Right lobe of liver (tissue), 6 donors: ENCODE data around the gene DENND2C. TPM values are rescaled to one million over a fixed set of nuclear protein-coding genes. Genes with fewer than 3 reads are reported as not detected.

Experiments
- ATAC-seq, 4 donors: fragments of 200-7000 bp; cut with Tn5 transposase; one replicate each; pipeline ENCODE4 v1.9.1; 2020; ENCODE audit warnings: mild to moderate bottlenecking in 4 of 4, moderate library complexity in 4 of 4
- DNase-seq, 3 donors: peaks; one replicate each; pipeline ENCODE4 v3.0.0-alpha.2; 2020
- H3K27ac ChIP-seq, 3 donors: fragments of 200-600 bp; one replicate each; pipeline ENCODE4 v1.8.0; 2022
- H3K27me3 ChIP-seq, 2 donors: fragments of 200-600 bp; one replicate each; pipeline ENCODE4 v1.8.0; 2022
- H3K36me3 ChIP-seq, 4 donors: fragments of 200-600 bp; sonication (generic) in 1 of 4; one replicate each; pipeline versions ENCODE4 v1.5.1 to v1.8.0; 2017 to 2022; ENCODE audit warnings: control low read depth in 1 of 4
- H3K4me1 ChIP-seq, 4 donors: fragments of 200-600 bp; sonication (generic) in 1 of 4; one replicate each; pipeline versions ENCODE4 v1.5.1 to v1.8.0; 2017 to 2022; ENCODE audit warnings: control low read depth in 1 of 4
- H3K4me3 ChIP-seq, 3 donors: fragments of 200-600 bp; one replicate each; pipeline ENCODE4 v1.8.0; 2022
- H3K9me3 ChIP-seq, 4 donors: fragments of 200-600 bp; sonication (generic) in 1 of 4; one replicate each; pipeline versions ENCODE4 v1.5.1 to v1.8.0; 2017 to 2022; ENCODE audit warnings: control low read depth in 1 of 4
- POLR2A ChIP-seq: fragments of 450-650 bp; IDR thresholded peaks from one replicate; pipeline ENCODE4 v1.6.1; 2017; ENCODE audit warnings: antibody characterized with exemption, mild to moderate bottlenecking
- WGBS: methylation state at CpG from one replicate; pipeline ENCODE4 v1.1.6; 2018; ENCODE audit warnings: low coverage, low lambda C conversion rate; ENCODE audit not compliant: insufficient coverage; ENCODE audit errors: missing lambda C conversion rate; 5-methylcytosine and 5-hydroxymethylcytosine counted together
- intact Hi-C, 2 donors: fragments of 100-400 bp; cut with DNase I; formaldehyde crosslinking; loops; one replicate each; pipeline versions ENCODE4 v1.11.2 to v1.14.1; 2022
- total RNA-seq, 6 experiments: library from RNA; depleted of rRNA in 2 of 6; stranded (reverse); fragments of >200 nt in 2 of 6; fragmentation: NEBNext Ultra II Directional in 3 of 6; extraction: Animal tissue kit (Norgen Biotek cat#: 25700) in 3 of 6; gene quantifications; one replicate each; pipeline versions ENCODE4 v1.1.0 to v1.2.4, GENCODE V29; 2016 to 2023
- TF ChIP-seq, protein P1 (sequence below), 4 donors: fragments of 200-600 bp in 3 of 4; fragments of 450-650 bp in 1 of 4; IDR thresholded peaks; one replicate each; pipeline versions ENCODE4 v1.5.1 to v1.8.0; 2016 to 2022; ENCODE audit warnings: antibody characterized with exemption in 4 of 4, mild to moderate bottlenecking in 2 of 4
- donor health status: DM: no; HTN: yes; CAD: no.
- donor health status: DM: no; HTN: no; CAD: no.
- donor health status: DM: no; HTN: no; CAD: no.
- donor health status: DM: no; HTN: yes; CAD: no.
- donor health status: DM: no; HTN: yes; CAD: no.

Gene DENND2C
- total RNA-seq, 6 experiments from 2014 or later = 2.5 to 5.1 (median 4.4) TPM

DNA sequence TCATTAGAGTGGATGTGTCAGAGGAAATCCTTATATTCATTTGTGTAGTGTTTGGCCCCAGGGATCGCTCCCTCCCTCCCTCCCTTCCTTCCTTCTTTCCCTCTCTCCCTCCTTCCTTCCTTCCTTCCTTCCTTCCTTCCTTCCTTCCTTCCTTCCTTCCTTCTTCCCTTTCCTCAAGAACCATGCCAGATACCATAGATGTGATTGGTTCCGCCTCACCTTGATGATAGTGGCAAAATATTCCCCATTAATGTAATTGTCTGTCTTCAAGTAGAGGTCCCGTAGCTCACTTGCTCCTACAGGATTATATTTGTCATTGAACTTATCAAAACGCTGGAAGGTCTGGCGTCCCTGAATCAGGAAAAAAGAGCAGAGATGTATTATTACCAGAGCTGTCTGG, 7.8 kb upstream of the DENND2C start:
- ATAC-seq = no peak
- H3K36me3 ChIP-seq = no peaks in the 10 kb centered on the region
- no peaks in the 10 kb centered on the region for H3K4me1 ChIP-seq
- no peak overlapping the region for H3K27ac ChIP-seq
- TF ChIP-seq, protein P1, sequence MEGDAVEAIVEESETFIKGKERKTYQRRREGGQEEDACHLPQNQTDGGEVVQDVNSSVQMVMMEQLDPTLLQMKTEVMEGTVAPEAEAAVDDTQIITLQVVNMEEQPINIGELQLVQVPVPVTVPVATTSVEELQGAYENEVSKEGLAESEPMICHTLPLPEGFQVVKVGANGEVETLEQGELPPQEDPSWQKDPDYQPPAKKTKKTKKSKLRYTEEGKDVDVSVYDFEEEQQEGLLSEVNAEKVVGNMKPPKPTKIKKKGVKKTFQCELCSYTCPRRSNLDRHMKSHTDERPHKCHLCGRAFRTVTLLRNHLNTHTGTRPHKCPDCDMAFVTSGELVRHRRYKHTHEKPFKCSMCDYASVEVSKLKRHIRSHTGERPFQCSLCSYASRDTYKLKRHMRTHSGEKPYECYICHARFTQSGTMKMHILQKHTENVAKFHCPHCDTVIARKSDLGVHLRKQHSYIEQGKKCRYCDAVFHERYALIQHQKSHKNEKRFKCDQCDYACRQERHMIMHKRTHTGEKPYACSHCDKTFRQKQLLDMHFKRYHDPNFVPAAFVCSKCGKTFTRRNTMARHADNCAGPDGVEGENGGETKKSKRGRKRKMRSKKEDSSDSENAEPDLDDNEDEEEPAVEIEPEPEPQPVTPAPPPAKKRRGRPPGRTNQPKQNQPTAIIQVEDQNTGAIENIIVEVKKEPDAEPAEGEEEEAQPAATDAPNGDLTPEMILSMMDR (IDR thresholded peaks at IDR 0.05) = no peak
- no peak for TF ChIP-seq POLR2A
- WGBS = 72% methylated on average over 5 of the region's 5 CpGs
- intact Hi-C loops = no loop called here
- H3K9me3 ChIP-seq = no peaks in the 10 kb centered on the region
- H3K27me3 ChIP-seq = no peaks in the 10 kb centered on the region
- no peak for DNase-seq
- no peak overlapping the region for H3K4me3 ChIP-seq

GRCh38 chr1:114676115-114676514, 6.3 kb upstream of the DENND2C start:
- intact Hi-C loops = no loop called here
- DNase-seq = no peak
- Histone ChIP-seq H3K4me1 (no peaks in the 10 kb centered on the region), H3K27me3 (no peaks in the 10 kb centered on the region), H3K4me3 (no peak overlapping the region), H3K9me3 (no peaks in the 10 kb centered on the region), H3K27ac (no peak overlapping the region), H3K36me3 (no peaks in the 10 kb centered on the region)
- ATAC-seq = no peak
- 62% methylated on average over 1 of the region's 1 CpG for WGBS
- TF ChIP-seq, protein P1 (IDR thresholded peaks at IDR 0.05) = no peak
- TF ChIP-seq POLR2A = no peak

DNA sequence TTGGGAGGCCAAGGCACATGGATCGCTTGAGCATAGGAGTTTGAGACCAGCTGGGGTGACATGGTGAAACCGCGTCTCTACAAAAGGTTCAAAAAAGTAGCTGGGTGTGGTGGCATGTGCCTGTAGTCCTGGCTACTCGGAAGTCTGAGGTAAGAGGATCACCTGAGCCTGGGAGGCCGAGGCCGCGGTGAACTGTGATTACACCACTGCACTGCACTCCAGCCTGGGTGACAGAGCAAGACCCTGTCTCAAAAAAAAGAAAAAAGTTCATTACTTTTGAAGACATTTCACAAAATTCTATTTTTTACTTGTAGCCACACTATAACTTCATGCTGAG, 2.1 kb upstream of the DENND2C start:
- WGBS = 92% methylated on average over 4 of the region's 7 CpGs
- ATAC-seq (no peak), DNase-seq (no peak)
- TF ChIP-seq, protein P1 (IDR thresholded peaks at IDR 0.05) = no peak
- TF ChIP-seq POLR2A = no peak
- Histone ChIP-seq H3K4me3 (no peak overlapping the region), H3K4me1 (peaks cover 0 to 4% (median 0%) of the 10 kb centered on the region in 4 donors), H3K27me3 (no peaks in the 10 kb centered on the region), H3K27ac (no peak overlapping the region), H3K36me3 (no peaks in the 10 kb centered on the region), H3K9me3 (no peaks in the 10 kb centered on the region)
- intact Hi-C loops = no loop called here

DNA sequence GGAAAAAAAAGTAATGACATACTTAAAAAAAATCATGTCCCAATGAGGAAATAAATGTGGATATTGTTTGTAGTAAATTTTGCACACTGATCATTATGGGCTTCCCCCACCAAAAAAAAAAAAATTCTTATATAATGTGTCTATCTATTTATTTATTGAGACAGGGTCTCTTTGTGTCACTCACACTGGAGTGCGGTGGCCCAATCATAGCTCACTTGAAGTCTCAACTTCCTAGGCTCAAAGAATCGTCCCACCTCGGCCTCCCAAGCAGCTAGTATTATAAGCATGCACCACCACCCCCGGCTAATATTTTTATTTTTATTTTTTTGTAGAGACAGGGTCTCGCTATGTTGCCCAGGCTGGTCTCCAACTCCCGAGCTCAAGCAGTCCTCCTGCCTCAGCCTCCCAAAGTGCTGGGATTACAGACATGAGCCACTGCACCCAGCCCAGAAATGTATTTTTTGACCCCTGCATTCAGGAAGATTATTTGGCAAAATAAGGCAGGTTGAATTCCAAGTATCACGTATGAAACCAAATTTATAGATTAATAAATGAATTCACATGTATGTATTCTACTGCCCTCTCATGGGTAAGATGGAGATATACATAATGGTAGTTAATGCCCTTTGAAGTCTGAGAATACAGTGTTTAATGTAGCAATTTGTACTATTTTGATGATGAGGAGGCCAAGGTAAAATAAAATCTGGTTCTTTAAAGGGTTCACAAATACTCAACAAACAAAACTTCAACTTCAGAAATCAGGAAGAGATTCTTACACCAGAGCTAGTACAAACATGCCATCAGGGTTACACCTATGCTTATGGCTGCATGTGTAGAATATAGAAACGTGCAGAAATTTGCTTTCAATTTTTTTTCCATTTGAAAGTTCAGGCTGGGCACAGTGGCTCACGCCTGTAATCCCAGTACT, 1.4 kb upstream of the DENND2C start:
- Histone ChIP-seq H3K27me3 (no peaks in the 10 kb centered on the region), H3K4me3 (peak overlapping the region in 1 of 3 donors; percentile 70), H3K9me3 (no peaks in the 10 kb centered on the region), H3K36me3 (no peaks in the 10 kb centered on the region), H3K4me1 (peaks cover 0 to 4% (median 0%) of the 10 kb centered on the region in 4 donors), H3K27ac (peak overlapping the region in 1 of 3 donors; percentile 77)
- DNase-seq (no peak), ATAC-seq (no peak)
- no peak for TF ChIP-seq POLR2A
- TF ChIP-seq, protein P1 (IDR thresholded peaks at IDR 0.05) = peak; percentile 31 to 39 (median 38)
- 61% methylated on average over 9 of the region's 9 CpGs for WGBS
- intact Hi-C loops = no loop called here
